Kasumi-1 (cell line): Measurements from ENCODE around the gene LAMA4.

Experiments used
- DNase-seq, 2 experiments: peaks; one replicate each; lab custom pipeline; 2025; lab: John Stamatoyannopoulos, UW

Gene LAMA4

DNA sequence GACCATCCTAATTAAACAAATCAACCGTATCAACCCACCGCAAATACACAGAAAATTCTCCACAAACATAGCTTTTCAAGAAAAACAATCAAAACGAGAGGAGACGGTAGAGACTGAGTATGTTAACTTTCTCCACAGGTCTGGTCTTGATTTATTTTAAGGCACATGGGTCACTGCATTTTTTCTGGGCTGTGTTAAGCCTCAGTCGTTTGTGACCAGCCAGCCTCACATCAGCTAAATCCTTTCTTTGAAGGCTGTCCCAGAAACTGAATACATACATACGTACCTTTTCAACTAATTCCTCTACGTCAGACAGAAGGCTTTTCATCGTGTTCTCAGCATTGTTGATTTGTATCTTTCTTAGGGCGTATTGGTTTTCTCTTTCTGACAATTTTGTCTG lies 69.4 kb downstream of the LAMA4 start:
- no peak for DNase-seq

DNA sequence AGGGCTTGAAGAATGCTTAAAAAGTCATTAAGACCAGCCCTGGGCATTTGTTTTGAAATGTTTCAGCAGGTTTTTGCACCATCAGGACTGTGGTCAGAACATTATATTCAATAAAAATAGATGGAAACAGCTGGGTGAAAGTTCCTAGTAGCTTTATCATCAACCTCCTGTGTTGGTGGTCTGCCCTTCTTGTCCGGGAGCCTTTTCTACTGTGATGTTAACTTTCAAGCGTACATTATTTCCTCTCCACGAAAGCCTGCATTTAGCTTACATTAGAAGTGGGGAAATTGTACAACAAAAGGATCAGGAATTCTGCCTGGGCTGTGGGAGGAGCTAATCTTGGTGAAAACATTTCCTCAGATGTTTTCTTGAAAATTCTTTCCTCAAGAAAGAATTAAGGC lies 71.1 kb downstream of the LAMA4 start:
- DNase-seq: no peak

DNA sequence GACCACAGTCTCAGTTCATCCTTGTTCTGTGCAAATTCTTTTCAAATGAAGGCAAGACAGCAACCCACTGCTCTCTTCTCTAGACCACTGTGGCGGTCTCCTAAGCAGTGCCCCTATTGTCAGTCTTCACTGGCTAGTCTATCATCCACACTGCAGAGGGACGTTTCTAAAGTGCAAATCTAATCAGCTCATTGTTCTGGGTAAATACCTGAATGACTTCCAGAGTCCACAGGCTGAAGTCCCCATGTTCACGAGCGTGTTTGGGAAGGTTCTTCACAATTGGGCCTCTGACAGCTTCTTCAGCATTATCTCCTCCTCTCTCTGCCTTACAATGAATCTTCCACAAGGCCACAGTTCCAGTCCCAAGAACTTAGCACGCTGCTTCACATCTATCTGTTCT lies 73.2 kb downstream of the LAMA4 start:
- DNase-seq: no peak

DNA sequence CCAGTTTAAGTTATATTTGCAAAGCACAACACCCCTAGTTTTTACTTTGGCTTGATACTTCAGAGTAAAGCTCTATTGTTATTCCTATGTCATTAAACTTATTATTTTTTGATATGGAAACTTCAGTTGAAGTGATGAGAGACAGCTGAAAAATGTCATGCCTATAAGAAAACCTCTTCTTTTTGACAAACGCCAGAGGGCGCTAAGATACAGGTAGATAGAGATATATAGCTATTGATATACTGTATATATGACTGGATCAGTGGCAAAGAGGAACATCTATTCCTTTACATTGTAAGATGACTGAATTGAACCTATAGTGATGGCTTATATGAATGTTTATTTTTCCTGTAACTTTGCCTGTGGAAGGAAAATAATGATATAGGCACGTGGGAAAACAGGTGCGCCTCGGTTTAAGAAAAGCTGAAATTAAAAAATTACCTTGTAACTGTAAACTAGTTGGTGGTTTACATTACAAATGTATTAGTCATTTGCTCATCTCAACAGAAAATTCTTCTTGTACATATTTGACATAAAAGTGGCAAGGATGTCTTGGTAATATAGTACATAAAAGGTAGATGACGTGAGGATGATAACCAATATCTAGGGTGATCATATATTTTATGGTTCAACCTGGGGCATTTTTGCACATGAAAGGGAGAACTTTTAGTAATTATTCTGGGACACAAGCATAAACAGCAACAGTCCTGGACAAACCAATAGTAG lies 74.1 kb downstream of the LAMA4 start:
- peak; percentile 91 to 93 for DNase-seq

DNA sequence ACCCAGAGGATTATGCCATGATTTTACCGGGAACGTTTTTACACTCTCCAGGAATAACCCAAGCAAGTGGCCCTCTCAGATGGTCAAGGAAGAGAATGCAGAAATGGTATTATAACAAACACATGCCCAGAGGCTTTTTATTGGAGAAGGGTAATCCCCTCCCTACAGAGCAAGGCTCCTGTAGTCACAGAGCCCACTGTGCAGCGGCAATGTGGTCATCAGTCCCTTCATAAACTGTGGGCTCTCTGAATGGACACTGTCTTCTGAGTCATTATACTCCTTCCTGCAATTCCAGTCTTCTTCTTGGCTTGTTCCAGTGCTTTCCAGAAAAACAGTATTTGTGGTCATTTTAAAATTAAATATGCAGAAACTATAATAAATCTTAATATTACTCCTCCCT lies 74.7 kb downstream of the LAMA4 start:
- DNase-seq: no peak

DNA sequence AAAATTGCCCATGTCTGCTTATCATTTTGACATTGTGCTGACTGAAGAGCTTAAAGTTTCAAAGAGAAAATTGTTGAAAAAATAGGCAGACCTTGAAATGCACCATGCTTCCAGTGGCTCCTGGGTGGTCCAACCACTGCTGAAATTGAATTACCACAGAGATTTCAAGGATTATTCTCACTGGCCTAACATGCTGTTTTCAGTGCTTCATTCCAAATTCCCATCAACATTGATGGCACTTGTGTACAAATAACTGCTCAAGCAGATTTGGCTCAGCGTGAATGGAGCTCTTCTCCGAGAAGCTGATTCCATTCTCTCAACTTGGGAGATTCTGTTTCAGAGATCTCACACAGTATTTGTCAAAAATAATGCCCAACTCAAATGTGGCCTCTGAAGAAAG lies 75.5 kb downstream of the LAMA4 start:
- no peak for DNase-seq

DNA sequence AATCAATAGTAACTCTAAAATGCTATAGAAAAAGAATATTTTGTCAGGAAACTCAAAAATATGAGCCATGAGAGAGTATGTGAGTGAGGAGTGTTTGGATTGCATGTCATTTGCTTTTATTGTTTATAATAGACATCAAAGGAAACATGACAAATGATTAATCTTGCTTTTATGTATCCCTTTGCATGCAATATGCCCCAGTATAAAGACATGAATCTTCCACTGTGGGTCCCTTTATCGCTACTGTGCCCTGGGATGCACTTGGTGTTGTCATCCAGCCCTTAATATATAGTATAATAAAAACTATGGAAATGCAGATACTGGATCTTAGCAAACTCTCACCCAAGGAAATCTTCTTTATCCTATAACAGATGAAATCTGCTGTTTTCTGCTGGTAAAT lies 77.3 kb downstream of the LAMA4 start:
- DNase-seq: no peak

DNA sequence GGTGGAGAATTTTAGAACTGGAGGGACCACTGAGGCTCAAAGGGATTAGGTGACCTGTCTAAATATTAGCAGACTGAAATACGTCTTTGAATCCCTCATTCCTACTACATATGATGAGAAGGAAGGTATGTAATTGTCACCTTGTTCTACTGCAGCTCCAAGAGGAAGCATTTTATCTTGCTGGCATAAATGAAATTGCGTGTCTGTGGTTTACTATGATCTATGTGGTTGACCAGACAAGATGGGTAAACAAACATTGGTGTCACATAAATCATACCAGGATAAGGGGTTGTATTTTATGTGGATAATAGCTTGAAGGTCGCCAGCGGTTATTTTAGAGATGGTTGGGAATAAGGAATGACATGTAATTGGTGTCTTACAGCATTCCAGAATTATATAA lies 78.2 kb downstream of the LAMA4 start:
- DNase-seq: no peak

DNA sequence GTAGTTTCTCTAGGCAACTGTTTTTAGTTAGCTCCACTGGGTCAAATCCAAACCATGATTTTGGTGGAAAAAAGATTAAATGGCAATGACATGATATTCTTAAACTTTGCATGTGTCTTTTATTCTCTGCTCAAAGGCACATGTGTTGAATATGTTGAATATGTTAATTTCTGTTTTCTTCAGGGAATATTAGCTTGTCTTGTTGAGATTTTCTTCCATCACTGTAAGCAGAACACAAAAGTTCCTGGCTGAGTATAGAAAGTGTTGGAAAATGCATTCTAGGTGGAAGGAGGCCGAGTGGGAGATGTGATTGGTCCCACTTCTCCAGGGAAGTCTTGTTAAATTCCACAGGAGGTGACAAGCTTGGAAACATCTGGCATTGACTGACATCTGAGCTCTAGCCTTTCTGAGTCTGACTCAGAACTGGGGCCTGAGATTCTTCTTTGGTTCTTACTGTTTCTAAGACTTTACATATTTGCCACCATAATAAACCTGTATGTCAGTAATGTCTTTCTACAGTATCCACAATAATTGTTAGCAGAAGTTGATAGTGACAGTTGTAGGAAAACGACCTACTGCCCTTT lies 81.1 kb downstream of the LAMA4 start:
- no peak for DNase-seq

DNA sequence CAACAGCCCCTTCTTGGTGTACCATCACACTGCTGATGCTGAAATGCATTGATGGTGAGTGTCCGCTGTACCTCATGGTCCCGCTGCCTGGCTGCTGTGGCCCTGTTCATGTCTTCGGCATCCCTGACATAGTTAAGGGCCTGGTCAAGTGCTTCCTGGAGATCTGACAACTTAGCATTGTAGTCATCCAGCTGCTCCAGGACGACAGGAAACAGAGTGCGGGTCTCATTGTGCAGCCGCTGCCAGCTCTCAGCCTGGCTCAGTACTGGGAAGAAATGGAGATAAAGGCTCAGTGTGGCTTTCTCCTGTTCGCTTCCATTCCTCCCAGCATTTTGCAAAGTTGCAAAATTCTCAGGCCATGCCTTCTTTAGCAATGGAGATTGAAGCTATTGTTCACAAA lies 81.8 kb downstream of the LAMA4 start:
- DNase-seq: no peak

DNA sequence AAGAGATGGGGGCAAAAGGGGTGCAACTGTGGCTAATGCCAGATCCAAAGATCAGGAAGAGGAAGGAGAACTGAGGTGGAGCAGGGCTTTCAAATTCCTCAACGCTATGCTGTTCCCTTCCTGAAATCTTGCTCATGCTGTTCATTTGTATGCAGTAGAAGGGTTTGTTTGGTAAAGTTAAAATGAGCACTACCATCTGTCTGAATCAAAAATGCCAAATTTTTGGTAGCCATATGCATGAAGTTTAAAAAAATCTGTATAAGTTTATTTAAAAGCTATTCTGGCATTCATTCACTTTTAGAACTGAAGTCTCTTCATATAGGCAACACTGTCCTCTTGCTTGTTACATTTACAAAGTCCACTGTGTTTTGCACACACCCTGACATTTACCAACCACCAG lies 84.8 kb downstream of the LAMA4 start:
- DNase-seq: no peak

DNA sequence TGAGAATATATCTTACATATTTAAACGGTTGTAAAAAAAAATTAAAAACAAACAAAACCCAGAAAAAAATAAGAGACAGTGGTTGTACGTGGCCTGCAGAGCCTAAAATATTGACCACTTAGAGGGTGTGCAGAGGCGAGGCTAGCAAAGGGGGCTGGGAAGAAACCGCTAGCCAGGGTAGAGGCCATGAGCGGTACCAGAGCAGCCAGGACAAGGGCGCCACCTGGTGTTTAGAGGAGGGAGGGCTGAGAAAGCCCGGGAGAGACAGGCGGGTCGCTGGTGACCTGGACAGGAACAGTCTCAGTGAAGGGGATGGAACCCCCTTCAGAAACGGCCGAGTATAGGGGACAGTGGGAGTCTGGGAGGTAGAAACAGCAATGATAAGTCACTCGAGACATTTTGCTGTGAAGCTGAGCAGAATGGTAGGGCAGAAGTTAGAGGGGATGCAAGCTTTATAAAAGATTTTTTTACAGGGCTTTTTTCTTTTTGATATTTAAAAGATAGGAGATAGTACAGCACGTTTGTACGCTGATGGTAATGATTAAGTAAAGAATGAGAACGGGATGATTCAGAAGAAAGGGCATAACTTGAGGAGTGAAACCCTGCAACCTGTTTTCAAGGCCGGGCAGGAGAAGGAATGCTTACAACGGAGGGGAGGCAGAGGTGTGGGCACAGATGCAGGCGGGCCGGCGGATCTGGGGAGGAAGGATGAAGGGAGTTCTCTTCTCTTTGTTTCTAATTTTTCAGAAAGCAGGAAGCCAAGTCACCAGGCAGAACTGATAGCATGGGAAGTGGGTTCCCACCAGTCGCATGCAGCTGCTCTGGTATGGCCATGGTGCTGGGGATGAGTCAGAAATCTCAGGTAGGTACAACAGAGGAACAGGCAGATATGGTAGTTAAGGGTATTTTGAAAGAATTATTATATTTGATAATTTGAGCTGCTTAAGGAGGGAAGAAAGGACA lies 90.8 kb downstream of the LAMA4 start:
- DNase-seq: peak; percentile 68 to 80

DNA sequence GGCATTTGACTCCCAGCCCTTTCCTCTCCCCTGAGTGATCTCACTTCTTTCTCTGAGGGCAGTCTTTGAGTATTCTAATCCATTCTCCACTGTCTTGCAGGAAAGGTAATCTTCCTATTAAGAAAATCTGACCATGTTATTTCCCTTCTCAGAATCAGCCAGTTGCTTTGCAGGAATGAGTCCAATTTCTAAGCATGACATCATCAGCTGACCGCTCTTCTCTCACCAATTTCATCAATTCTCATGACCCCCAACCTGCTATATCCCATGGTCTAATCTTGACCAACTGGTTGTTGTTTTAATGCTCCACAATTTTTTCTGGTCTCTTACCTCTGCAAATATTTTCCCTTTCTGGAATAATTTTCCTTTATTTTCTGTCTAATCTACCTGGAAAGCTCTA lies 93.6 kb downstream of the LAMA4 start:
- DNase-seq: no peak

DNA sequence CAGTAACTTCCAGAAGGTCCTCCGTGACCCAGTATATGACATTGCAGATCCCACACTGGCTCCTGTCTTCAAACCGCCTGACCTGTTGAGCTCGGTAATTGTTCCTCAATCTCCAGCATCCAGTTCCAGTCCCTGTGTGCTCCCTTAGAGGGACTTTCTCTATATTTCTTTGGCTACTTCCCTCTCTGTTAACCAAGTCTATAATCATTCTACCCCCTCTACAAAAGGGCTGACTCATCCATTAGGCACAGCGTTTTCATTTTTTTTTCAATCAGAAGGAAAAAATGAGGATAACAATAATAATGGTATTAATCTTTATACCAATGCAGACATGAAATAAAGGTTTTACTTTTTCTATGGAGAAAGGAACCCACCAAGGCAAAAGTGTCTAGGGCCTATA lies 97.7 kb downstream of the LAMA4 start:
- no peak for DNase-seq

DNA sequence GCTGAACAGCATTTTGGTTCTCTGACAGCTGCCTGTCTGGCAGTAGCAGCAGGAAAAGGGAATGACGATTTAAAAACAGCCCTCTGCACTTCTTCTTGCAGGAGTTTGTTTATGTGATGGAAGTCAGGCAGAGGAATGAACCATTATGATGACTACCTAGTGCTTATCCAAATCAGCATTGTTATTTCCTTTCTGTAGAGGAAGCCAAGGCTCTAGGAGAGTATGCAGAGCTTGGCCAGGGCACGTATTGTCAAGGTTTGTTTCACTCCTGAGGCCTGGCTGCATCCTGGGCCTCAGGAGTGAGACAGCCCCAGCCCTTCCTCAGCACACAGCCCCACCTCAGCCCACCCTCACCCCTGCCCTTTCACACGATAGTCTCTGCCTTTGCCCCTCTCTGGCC lies 98.5 kb downstream of the LAMA4 start:
- DNase-seq: no peak

DNA sequence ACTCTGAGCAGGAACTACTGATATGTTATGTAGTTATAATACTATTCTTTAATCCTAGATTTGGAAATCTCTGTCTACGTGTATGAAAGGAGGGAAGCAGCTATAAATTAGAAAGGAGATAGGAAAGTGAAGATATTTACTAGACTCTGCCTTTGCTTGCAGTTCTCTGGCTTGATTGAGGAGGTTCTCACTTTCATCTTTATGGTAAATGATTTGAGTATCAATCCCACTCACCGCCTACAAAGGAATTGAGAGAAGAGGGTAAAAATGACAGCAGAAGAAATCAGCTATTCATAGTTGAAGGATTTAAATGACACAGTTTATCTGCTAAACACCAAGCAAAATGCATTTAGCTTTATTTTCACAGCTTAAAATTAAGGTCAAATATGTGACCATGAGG lies 99.7 kb downstream of the LAMA4 start:
- DNase-seq: no peak

DNA sequence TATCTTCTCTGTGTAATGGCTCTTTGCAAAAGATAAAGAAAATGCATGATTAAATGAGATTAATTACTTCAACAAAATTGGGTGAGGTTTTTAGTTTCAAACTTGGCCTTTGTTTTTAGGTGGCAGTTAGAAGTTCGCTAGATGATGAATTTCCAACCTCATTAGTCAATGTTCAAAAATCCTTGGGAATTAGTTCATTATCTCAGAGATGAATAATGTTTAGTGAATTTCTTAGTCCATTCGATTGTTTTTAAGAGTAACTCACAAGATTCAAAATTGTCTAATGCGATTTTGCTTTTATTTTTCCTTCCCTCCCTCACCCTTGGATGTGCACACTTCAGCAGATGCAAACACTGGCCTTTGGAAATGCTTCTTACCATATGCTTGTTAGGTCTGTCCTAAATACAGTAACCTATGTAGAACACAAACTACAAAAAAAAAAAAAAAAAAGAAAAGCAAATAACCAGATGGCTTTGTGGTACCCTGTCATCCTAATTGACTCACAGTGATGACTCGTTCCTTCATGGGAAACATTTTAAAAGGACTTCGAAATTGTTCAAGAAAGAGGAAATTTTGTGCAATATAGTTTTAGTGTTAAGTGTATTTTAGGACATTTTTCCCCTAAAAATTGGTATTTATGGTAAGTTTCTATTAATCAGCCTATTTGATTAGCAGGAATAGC lies 100.3 kb downstream of the LAMA4 start:
- DNase-seq: peak in 1 of 2 experiments; percentile 8

DNA sequence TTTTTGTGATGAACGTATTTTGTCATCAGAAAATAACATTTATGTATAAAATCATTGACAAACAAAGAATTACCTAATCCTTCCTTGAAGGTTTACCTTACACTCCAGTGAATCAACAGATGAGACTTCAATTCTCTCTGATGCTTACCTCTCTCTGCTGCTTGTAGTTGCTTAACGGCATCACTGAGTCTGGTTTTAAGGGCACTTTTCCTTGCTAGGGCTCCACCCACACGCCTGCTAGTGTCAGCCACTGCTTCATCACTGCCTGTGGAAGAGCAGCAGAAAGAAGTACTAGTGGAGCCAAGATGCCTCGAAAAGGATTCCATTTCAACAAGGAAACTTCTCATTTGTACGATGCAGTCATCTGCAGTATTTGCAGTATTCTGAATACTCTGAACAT lies 104.0 kb downstream of the LAMA4 start:
- DNase-seq: no peak

DNA sequence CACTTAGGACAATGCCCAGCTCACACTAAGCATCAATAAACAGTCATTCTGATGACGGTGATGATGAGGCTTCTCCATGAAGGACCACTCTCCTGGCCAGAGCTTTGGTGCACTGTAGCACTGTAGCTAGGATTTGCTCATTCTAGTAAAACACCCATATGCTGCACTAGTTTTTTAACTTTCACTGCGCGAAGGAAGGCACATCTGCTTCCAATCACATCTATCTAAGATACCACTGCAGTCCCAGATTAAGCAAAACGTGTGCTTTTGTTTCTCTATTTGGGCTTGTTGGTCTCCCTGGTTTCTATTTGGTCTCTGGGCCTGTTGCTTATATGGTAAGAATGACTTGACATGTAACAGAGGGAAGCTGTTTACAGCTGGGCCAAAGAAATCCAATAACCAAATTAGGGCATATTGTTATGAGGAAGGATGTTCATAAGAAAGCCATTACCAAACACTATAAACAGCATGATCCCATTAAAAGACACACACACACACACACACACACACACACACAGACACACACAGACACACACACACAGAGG lies 104.6 kb downstream of the LAMA4 start:
- DNase-seq: no peak

DNA sequence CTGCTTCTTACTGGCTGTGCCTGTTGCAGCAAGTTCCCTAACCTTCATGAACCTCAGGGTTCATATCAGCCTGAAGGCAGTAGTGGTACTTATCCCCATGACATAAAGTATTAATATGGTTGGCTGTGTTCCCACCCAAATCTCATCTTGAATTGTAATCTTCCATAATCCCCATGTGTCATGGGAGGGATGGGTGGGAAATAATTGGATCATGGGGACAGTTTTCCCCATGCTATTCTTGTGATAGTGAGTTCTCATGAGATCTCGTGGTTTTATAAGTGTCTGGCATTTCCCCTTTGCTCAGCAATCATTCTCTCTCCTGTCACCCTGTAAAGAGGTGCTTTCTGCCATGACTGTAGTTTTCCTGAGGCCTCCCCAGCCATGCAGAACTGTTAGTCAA lies 105.1 kb downstream of the LAMA4 start:
- DNase-seq: no peak

DNA sequence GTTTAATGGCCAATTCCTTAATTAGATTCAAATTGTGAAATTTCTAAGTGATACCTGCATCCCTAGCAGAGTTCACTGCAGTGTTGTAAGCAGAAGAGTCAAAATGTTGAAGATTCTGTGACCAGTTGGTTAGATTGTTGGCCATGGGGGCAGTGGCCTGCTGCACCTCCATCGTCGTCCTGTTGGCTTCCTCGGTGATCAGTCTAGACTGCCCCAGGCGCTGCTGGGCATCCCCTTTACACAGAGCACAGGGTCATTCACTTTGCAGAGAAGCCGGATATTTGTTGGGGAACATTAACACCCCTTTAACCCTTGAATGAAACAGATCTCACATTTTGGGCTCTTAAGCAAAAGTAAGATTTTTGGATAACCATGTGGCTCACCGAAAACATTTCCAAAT lies 106.3 kb downstream of the LAMA4 start:
- DNase-seq: no peak

DNA sequence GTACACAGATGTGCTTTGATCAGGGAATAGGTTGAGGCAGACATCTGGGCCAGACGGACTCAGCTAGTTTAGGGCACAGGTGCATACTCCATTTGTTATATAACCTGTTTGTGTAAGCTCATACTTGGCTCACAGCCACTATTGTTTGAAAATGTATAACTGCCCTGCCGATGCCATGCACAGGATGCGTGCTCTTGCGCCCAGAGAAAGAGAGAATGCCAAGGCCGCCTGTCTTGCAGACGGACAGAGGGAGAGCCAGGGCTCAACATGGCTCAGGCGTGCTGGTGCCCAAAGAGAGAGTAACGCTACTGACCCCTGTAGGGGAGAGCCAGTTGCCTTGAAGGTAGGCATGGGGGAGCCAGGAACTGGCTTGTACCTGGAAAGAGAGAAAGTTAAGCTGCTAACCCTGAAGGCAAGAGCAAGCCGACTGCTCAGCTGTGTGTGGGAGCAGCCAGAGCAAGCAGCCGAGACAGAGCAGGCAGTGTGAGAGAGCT lies 109.2 kb downstream of the LAMA4 start:
- DNase-seq: no peak
